ENCODE measurements around the gene ZNF608. TPM values are rescaled to one million over a fixed set of nuclear protein-coding genes. Genes with fewer than 3 reads are reported as not detected.

ZNF608 gene
- total RNA-seq, 1 experiment from 2014 or later: 5.6 TPM

- Histone ChIP-seq H3K9me2 (ENCODE audit: insufficient read depth) (no peaks in the 10 kb centered on the region), H2AFZ (ENCODE audit: low read depth, low read length, poor library complexity, severe bottlenecking) (no peak overlapping the region), H3K36me3 (ENCODE audit: control insufficient read depth in 1 of 2, insufficient read depth in 2 of 2, low read length in 2 of 2) (no peaks in the 10 kb centered on the region), H3K9me3 (ENCODE audit: control insufficient read depth in 1 of 2, insufficient read depth in 1 of 2, low read depth in 1 of 2, low read length in 2 of 2) (no peaks in the 10 kb centered on the region), H3K4me1 (ENCODE audit: control insufficient read depth in 1 of 2, insufficient read depth in 2 of 2, low read length in 2 of 2) (peaks cover 37 to 40% of the 10 kb centered on the region in 2 experiments), H3K9ac (ENCODE audit: low read length) (no peak overlapping the region), H3K27me3 (ENCODE audit: insufficient read depth, low read length) (no peaks in the 10 kb centered on the region), H3K4me2 (ENCODE audit: low read length) (no peak overlapping the region), H3K79me2 (ENCODE audit: insufficient read depth, low read length) (no peaks in the 10 kb centered on the region), H4K20me1 (ENCODE audit: insufficient read depth) (no peaks in the 10 kb centered on the region), H3K27ac (ENCODE audit: low read depth, low read length) (no peak overlapping the region), H3K4me3 (replicated peaks in 1 of 2; ENCODE audit: low read depth in 1 of 2, low read length in 2 of 2) (no peak overlapping the region)
- ATAC-seq (no peak), DNase-seq (ENCODE audit: low read depth, low spot score) (no peak)
- no TSS peak for BruUV-seq (replicated peaks)
- TF ChIP-seq REST (IDR thresholded peaks at IDR 0.05; ENCODE audit: low read depth): no peak
- no peak for TF ChIP-seq SP1 (IDR thresholded peaks at IDR 0.05; ENCODE audit: low read depth)
- no peak for TF ChIP-seq SIN3A (IDR thresholded peaks at IDR 0.05; ENCODE audit: low read depth)
- TF ChIP-seq ELF1 (IDR thresholded peaks at IDR 0.05; ENCODE audit: borderline replicate concordance, low read depth): no peak
- no peak for TF ChIP-seq EGR1 (IDR thresholded peaks at IDR 0.05; ENCODE audit: low read depth)
- no peak for TF ChIP-seq ZFX (IDR thresholded peaks at IDR 0.05)
- TF ChIP-seq POLR2A (IDR thresholded peaks at IDR 0.05; ENCODE audit: borderline replicate concordance, extremely low read depth, insufficient read depth, insufficient read length): no peak
- TF ChIP-seq ATF3 (IDR thresholded peaks at IDR 0.05): no peak
- TF ChIP-seq EZH2 (IDR thresholded peaks at IDR 0.05): no peak
- no peak for TF ChIP-seq FOSL1 (IDR thresholded peaks at IDR 0.05; ENCODE audit: low read depth)
- intact Hi-C loops (cut with micrococcal nuclease): no loop called here
- ChIA-PET POLR2A (no interaction called here), RAD21 (ENCODE audit: low non-redundant PET in 1 of 2, low total read pairs in 2 of 2, uncharacterized antibody in 2 of 2, unreplicated experiment in 2 of 2) (no interaction called here), CTCF (no interaction called here)
Observed at GRCh38 chr5:124737651-124738050, 8.8 kb downstream of the ZNF608 start.

Data from HCT116 (cell line).